IMR-90 (cell line): ENCODE results near the gene DELE1.

ENCODE experiments used
- CEBPB ChIP-seq: IDR thresholded peaks from 2 replicates; pipeline ENCODE4 v1.6.1; 2012; ENCODE audit warnings: low read depth, low read length, improper control_type of control experiment
- USF2 ChIP-seq: fragments of 150-350 bp; IDR thresholded peaks from 2 replicates; pipeline ENCODE4 v1.6.1; 2017; ENCODE audit warnings: mild to moderate bottlenecking, antibody characterized with exemption, low read length, low read depth

DNA sequence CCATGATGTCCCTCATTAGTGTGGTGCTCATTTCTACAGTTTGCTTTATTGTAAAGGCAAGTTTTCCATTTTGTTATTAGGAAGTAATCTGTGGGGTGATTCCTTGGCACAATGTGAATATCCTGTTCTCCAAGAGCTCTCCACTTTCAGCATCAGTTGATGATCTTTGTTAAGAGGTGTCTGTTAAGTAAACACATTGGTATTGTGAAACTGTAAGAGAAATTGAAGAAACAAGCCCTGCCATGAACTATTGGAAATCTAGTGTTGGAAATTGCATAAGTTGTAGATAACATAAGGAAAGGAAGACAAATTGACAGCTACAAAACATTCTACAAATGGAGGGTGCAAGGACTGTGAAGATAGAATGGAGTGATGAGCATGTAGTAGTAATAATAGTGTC lies 62.4 kb downstream of the DELE1 start:
- TF ChIP-seq CEBPB (peak; percentile 25; the same call in 1 of the 2 replicates), USF2 (no peak)
